Measurements from ENCODE around the gene SUPT20HL1.

SUPT20HL1 gene

DNA sequence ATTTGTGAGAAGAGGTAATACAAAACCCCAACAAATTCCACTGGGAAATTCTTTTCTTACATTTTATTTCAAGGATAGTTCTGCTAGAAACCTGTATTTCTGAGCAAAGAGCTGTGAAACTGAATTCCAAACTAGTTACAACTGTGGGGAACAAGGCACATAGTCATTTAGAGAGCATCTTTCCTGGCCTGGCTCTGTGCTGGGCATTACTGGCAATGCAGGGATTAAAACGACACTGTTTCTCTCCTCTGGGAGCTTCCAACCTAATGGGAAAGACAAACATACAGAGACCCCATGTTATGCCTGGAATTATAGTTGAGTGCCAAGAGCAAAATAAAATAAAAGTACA is 36.5 kb downstream of the SUPT20HL1 start:
- no peak for DNase-seq (ENCODE audit: low read depth)

DNA sequence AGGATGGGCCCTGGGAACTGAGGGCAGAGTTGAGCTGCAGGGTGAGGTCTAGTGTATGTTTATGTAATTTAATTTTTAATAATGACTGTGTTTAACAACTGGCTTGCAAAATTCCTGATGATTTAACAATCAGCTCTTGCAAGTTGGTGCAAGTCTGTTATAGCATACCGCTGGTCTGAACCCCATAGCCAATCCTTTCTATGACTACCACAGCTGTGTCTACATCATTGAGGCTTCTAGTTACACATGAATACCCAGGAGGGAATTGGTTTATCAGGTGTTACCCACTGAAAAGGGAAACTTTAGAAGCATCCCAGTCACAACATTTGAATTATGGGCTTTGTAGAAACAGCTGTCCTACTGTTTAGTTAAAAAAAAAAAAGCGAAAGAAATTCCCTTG is 38.3 kb downstream of the SUPT20HL1 start:
- DNase-seq (ENCODE audit: low read depth): no peak

DNA sequence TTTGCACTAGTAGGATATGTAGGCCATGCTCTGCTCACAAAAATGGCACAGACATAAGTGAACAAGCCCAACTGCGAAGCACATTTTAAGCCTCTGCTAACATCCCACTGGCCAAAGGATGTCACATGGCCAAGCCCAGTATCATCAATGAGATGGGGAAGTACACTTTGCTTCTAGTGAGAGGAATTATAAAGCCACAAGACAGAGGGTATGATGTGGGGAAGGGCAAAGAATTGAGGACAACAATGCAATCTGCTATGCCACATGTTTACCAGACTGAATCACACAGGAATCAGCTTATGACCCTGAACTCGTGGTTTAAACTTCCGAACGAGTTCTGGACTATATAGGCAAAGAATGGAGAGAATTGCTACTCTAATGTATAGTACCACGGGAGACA is 39.1 kb downstream of the SUPT20HL1 start:
- DNase-seq (ENCODE audit: low read depth): no peak

DNA sequence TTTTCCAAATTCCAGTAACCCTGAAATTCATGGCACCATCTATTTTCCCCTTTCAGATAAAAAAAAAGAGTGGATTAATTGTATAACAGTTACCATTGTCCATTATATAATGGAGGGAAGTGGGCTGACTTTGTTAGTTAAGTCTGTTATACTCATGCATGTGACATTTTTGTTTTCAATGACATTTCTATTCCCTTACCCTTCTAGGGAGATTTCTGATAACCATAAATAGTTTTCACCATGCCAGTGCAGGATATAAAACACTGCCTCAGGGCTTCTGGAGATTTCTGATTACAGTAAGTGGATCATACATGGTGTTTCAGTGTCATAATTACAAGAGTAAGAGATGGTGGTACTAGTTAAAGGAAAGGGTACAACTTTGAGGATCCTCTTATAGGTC is 45.5 kb downstream of the SUPT20HL1 start:
- DNase-seq (ENCODE audit: low read depth): no peak
